HepG2 (cell line): ENCODE results near the gene SLC6A16. TPM values are rescaled to one million over a fixed set of nuclear protein-coding genes. Genes with fewer than 3 reads are reported as not detected.
A peak's percentile ranks its signal among the peaks of the same experiment; 100 is the strongest.

ENCODE experiments used
- ATAC-seq: fragments of 200-7000 bp; cut with Tn5 transposase; 3 replicates; pipeline ENCODE4 v1.9.1; 2020; ENCODE audit warnings: mild to moderate bottlenecking, moderate library complexity
- BruUV-seq: library from RNA; stranded (reverse); fragments of 400-500 nt; replicated peaks from 2 replicates; lab custom pipeline; 2021; lab: Mats Ljungman, UMichigan
- CTCF ChIA-PET: fragments of 300-600 bp; formaldehyde crosslinking; extraction: SDS; loops from one replicate; lab custom pipeline; 2021; ENCODE audit warnings: low total read pairs, inconsistent platforms, low intra/inter-chr PET ratio; lab: Yijun Ruan, JAX
- POLR2A ChIA-PET: fragments of 350-600 bp; sonication (Branson Sonifier 250); formaldehyde crosslinking; loops from one replicate; lab custom pipeline; 2020; ENCODE audit warnings: antibody characterized with exemption, inconsistent platforms; lab: Yijun Ruan, JAX
- DNase-seq: peaks from one replicate; pipeline ENCODE4 v3.0.0-alpha.2; 2015; ENCODE audit warnings: low spot score
- FAIRE-seq: peaks from 3 replicates; lab custom pipeline; 2011; peaks lifted over from hg19 to GRCh38; lab: Jason Lieb, UNC
- H2AFZ ChIP-seq: one replicate; pipeline ENCODE4 v1.6.1; 2011; ENCODE audit warnings: low read length, inconsistent platforms
- H3K27ac ChIP-seq: fragments of 300-600 bp; 3 replicates; pipeline ENCODE4 v1.8.0; 2011; ENCODE audit warnings: mixed run types, mild to moderate bottlenecking, mixed read lengths, low read length, inconsistent platforms; ENCODE audit not compliant: insufficient read depth; ENCODE audit errors: extremely low read length
- H3K27me3 ChIP-seq, 2 experiments: fragments of 200-600 bp in 1 of 2; 2 replicates in 1 of 2; 3 replicates in 1 of 2; pipeline versions ENCODE4 v1.6.0 to v1.8.0; 2011; ENCODE audit warnings: low read length in 2 of 2, mild to moderate bottlenecking in 2 of 2, moderate library complexity in 2 of 2, inconsistent platforms in 1 of 2; ENCODE audit not compliant: insufficient read depth in 2 of 2, control insufficient read depth in 1 of 2
- H3K36me3 ChIP-seq, 2 experiments: fragments of 200-600 bp in 1 of 2; replicated peaks in 1 of 2; 2 replicates in 1 of 2; 3 replicates in 1 of 2; pipeline versions ENCODE4 v1.5.1 to v1.8.0; 2011; ENCODE audit warnings: low read length in 2 of 2, inconsistent platforms in 1 of 2; ENCODE audit not compliant: insufficient read depth in 2 of 2, control insufficient read depth in 1 of 2
- H3K4me1 ChIP-seq: 2 replicates; pipeline ENCODE4 v1.5.1; 2012; ENCODE audit warnings: low read length, inconsistent platforms; ENCODE audit not compliant: insufficient read depth
- H3K4me2 ChIP-seq: 2 replicates; pipeline ENCODE4 v1.6.0; 2011; ENCODE audit warnings: low read depth, low read length, inconsistent platforms
- H3K4me3 ChIP-seq, 3 experiments: fragments of 200-600 bp in 1 of 3; sonication (generic), shearing (Covaris generic) in 1 of 3; replicated peaks in 1 of 3; 2 replicates each; pipeline ENCODE4 v1.5.1; 2011 to 2016; ENCODE audit warnings: low read length in 3 of 3, inconsistent platforms in 2 of 3, low read depth in 2 of 3, mild to moderate bottlenecking in 2 of 3, control low read depth in 1 of 3, mixed read lengths in 1 of 3; ENCODE audit not compliant: insufficient read depth in 1 of 3
- H3K79me2 ChIP-seq: one replicate; pipeline ENCODE4 v1.6.1; 2011; ENCODE audit warnings: low read length, inconsistent platforms; ENCODE audit not compliant: insufficient read depth
- H3K9ac ChIP-seq: 2 replicates; pipeline ENCODE4 v1.6.0; 2011; ENCODE audit warnings: mild to moderate bottlenecking, low read depth, low read length, inconsistent platforms; ENCODE audit not compliant: insufficient read depth
- H3K9me3 ChIP-seq: 2 replicates; pipeline ENCODE4 v1.5.1; 2012; ENCODE audit warnings: mild to moderate bottlenecking, low read length
- H4K20me1 ChIP-seq: 2 replicates; pipeline ENCODE4 v1.6.0; 2011; ENCODE audit warnings: inconsistent platforms, mild to moderate bottlenecking, low read length, moderate library complexity; ENCODE audit not compliant: insufficient read depth
- AHR ChIP-seq: IDR thresholded peaks from 2 replicates; pipeline ENCODE4 v1.6.1; 2018; ENCODE audit warnings: missing genetic modification reagents, missing compliant biosample characterization
- ATRX ChIP-seq: sonication (generic); formaldehyde crosslinking; IDR thresholded peaks from 2 replicates; pipeline ENCODE4 v1.4.0; 2020; ENCODE audit warnings: missing genetic modification reagents, borderline replicate concordance
- ERF ChIP-seq: IDR thresholded peaks from 2 replicates; pipeline ENCODE4 v1.6.1; 2018; ENCODE audit warnings: missing biosample characterization, missing genetic modification reagents
- HHEX ChIP-seq: IDR thresholded peaks from 2 replicates; pipeline ENCODE4 v1.6.1; 2016; ENCODE audit warnings: control low read depth
- HIVEP1 ChIP-seq: sonication (generic); formaldehyde crosslinking; IDR thresholded peaks from 2 replicates; pipeline ENCODE4 v1.4.0; 2020; ENCODE audit warnings: mild to moderate bottlenecking, missing genetic modification reagents
- JUNB ChIP-seq: sonication (generic); formaldehyde crosslinking; IDR thresholded peaks from 2 replicates; pipeline ENCODE4 v1.8.0; 2022; ENCODE audit warnings: missing genetic modification reagents, mild to moderate bottlenecking, borderline replicate concordance
- MAFK ChIP-seq, 2 experiments: IDR thresholded peaks in 1 of 2; conservative IDR thresholded peaks in 1 of 2; 2 replicates each; pipeline ENCODE4 v1.6.1; 2011; ENCODE audit warnings: improper control_type of control experiment in 2 of 2, low read length in 2 of 2
- NCOA1 ChIP-seq: sonication (generic); formaldehyde crosslinking; IDR thresholded peaks from 2 replicates; pipeline ENCODE4 v1.9.0; 2021; ENCODE audit warnings: missing genetic modification reagents
- PITX1 ChIP-seq: sonication (generic); formaldehyde crosslinking; IDR thresholded peaks from 2 replicates; pipeline ENCODE4 v1.5.1; 2020; ENCODE audit warnings: mild to moderate bottlenecking, missing genetic modification reagents
- RFXAP ChIP-seq: sonication (generic); formaldehyde crosslinking; IDR thresholded peaks from 2 replicates; pipeline ENCODE4 v1.4.0; 2020; ENCODE audit warnings: missing genetic modification reagents, borderline replicate concordance
- SALL1 ChIP-seq: sonication (generic); formaldehyde crosslinking; IDR thresholded peaks from 2 replicates; pipeline ENCODE4 v1.8.0; 2022; ENCODE audit warnings: mild to moderate bottlenecking, missing genetic modification reagents
- STAG1 ChIP-seq: sonication (generic); formaldehyde crosslinking; IDR thresholded peaks from 2 replicates; pipeline ENCODE4 v1.4.0; 2020; ENCODE audit warnings: missing genetic modification reagents
- ZNF441 ChIP-seq: sonication (generic); formaldehyde crosslinking; IDR thresholded peaks from 2 replicates; pipeline ENCODE4 v1.7.0; 2021; ENCODE audit warnings: missing genetic modification reagents, borderline replicate concordance
- ZNF543 ChIP-seq: sonication (generic); formaldehyde crosslinking; IDR thresholded peaks from 2 replicates; pipeline ENCODE4 v1.4.0; 2020; ENCODE audit warnings: mild to moderate bottlenecking, missing genetic modification reagents
- ZNF570 ChIP-seq: sonication (generic); formaldehyde crosslinking; IDR thresholded peaks from 2 replicates; pipeline ENCODE4 v1.4.0; 2020; ENCODE audit warnings: mild to moderate bottlenecking, missing genetic modification reagents, borderline replicate concordance
- ZNF672 ChIP-seq: sonication (generic); formaldehyde crosslinking; IDR thresholded peaks from 2 replicates; pipeline ENCODE4 v1.8.1; 2022; ENCODE audit warnings: missing genetic modification reagents
- WGBS: methylation state at CpG from one replicate; pipeline ENCODE4 v1.1.6; 2017; ENCODE audit warnings: low lambda C conversion rate; 5-methylcytosine and 5-hydroxymethylcytosine counted together
- in situ Hi-C: cut with HindIII; loops from 2 replicates; pipeline ENCODE4 v1.10.0; 2017; ENCODE audit warnings: low pct_unique_long_range_greater_than_20kb; ENCODE audit not compliant: extremely low pct_ligation_motif_present
- intact Hi-C: fragments of 100-400 bp; cut with micrococcal nuclease; formaldehyde crosslinking; loops from one replicate; pipeline ENCODE4 v1.10.0; 2022; ENCODE audit not compliant: unreplicated experiment
- polyA plus RNA-seq, 8 experiments: library from polyadenylated mRNA; depleted of rRNA in 3 of 8; stranded (reverse) in 7 of 8; unstranded in 1 of 8; fragments of >200 nt; fragmentation: Illumina TruSeq in 4 of 8; extraction: Trizol in 4 of 8; gene quantifications; 2 replicates each; pipeline versions ENCODE4 v1.2.1 to v1.2.3, GENCODE V29; 2011 to 2016; ENCODE audit warnings: low read depth in 4 of 8, missing spikeins in 1 of 8, mixed read lengths in 1 of 8; ENCODE audit not compliant: insufficient read depth in 1 of 8
- total RNA-seq, 5 experiments: library from RNA; depleted of rRNA; stranded (reverse); fragments of >200 nt; fragmentation: Illumina TruSeq; extraction: Trizol; gene quantifications; 2 replicates each; pipeline ENCODE4 v1.2.3, GENCODE V29; 2016; ENCODE audit warnings: low read depth in 1 of 5
- TF ChIP-seq, protein P1 (sequence below): sonication (generic); formaldehyde crosslinking; IDR thresholded peaks from 2 replicates; pipeline ENCODE4 v1.4.0; 2020; ENCODE audit warnings: missing genetic modification reagents, borderline replicate concordance
- TF ChIP-seq, protein P2 (sequence below): sonication (generic); formaldehyde crosslinking; IDR thresholded peaks from 2 replicates; pipeline ENCODE4 v1.4.0; 2020; ENCODE audit warnings: missing genetic modification reagents, borderline replicate concordance

Gene SLC6A16
- total and polyA plus RNA-seq, 2 of the 13 experiments (the other 11 are each of a cell fraction or from before 2014, with no cell fraction given): 0.07 to 0.18 TPM

DNA sequence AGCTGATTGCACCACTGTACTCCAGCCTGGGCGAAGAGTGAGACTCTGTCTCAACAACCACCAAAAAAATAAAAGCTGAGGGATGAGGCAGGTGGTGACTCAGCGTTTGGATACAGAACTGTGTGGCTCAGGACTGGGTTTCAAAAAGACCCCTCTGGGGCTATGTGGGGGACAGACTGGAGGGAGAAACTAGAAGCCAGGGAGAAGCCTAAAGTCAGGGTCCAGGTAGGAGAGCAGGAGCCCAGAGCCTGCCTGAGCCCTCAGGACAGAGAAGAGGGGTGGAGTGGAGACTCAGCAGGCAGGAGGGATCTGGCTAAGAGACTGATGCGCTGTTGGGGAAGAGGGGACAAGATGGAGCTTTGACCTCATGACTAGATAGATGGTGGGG, 8.4 kb upstream of the SLC6A16 start:
- Histone ChIP-seq H3K4me2 (peak overlapping the region; percentile 23; the same call in 1 of the 2 replicates), H3K9ac (no peak overlapping the region)
- TF ChIP-seq ZNF570 (CRISPR knock-in tag) (no peak), ZNF441 (CRISPR knock-in tag) (no peak), ZNF543 (no peak), HIVEP1 (CRISPR knock-in tag) (no peak), ATRX (CRISPR knock-in tag) (no peak), STAG1 (CRISPR knock-in tag) (no peak), ZNF672 (CRISPR knock-in tag) (no peak), RFXAP (CRISPR knock-in tag) (no peak), HHEX (CRISPR knock-in tag) (no peak), AHR (no peak), NCOA1 (no peak), MAFK (conservative IDR thresholded peaks at IDR 0.05 in 1 of 2, IDR thresholded peaks at IDR 0.05 in 1 of 2; ENCODE audit: low read length in 2 of 2) (no peak), JUNB (CRISPR knock-in tag) (no peak), SALL1 (CRISPR knock-in tag) (no peak), PITX1 (CRISPR knock-in tag) (no peak), ERF (CRISPR knock-in tag) (no peak)
- TF ChIP-seq, protein P1, sequence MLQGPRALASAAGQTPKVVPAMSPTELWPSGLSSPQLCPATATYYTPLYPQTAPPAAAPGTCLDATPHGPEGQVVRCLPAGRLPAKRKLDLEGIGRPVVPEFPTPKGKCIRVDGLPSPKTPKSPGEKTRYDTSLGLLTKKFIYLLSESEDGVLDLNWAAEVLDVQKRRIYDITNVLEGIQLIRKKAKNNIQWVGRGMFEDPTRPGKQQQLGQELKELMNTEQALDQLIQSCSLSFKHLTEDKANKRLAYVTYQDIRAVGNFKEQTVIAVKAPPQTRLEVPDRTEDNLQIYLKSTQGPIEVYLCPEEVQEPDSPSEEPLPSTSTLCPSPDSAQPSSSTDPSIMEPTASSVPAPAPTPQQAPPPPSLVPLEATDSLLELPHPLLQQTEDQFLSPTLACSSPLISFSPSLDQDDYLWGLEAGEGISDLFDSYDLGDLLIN (CRISPR knock-in tag): no peak
- TF ChIP-seq, protein P2, sequence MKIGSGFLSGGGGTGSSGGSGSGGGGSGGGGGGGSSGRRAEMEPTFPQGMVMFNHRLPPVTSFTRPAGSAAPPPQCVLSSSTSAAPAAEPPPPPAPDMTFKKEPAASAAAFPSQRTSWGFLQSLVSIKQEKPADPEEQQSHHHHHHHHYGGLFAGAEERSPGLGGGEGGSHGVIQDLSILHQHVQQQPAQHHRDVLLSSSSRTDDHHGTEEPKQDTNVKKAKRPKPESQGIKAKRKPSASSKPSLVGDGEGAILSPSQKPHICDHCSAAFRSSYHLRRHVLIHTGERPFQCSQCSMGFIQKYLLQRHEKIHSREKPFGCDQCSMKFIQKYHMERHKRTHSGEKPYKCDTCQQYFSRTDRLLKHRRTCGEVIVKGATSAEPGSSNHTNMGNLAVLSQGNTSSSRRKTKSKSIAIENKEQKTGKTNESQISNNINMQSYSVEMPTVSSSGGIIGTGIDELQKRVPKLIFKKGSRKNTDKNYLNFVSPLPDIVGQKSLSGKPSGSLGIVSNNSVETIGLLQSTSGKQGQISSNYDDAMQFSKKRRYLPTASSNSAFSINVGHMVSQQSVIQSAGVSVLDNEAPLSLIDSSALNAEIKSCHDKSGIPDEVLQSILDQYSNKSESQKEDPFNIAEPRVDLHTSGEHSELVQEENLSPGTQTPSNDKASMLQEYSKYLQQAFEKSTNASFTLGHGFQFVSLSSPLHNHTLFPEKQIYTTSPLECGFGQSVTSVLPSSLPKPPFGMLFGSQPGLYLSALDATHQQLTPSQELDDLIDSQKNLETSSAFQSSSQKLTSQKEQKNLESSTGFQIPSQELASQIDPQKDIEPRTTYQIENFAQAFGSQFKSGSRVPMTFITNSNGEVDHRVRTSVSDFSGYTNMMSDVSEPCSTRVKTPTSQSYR (CRISPR knock-in tag): no peak
- TF ChIP-seq, all 625 proteins: peak for 0
- BruUV-seq: no TSS peak
- Histone ChIP-seq H3K79me2 (no peaks in the 10 kb centered on the region), H3K36me3 (no peaks in the 10 kb centered on the region), H3K4me3 (no peak overlapping the region; a peak in 1 of 6 replicates), H4K20me1 (no peaks in the 10 kb centered on the region), H3K9me3 (no peaks in the 10 kb centered on the region), H3K27me3 (no peaks in the 10 kb centered on the region), H2AFZ (no peak overlapping the region), H3K4me1 (peaks cover 35% of the 10 kb centered on the region), H3K27ac (no peak overlapping the region)
- in situ Hi-C loops: no loop called here
- ATAC-seq (no peak), FAIRE-seq (no peak), DNase-seq (no peak)
- ChIA-PET POLR2A (no interaction called here), CTCF (no interaction called here)
- intact Hi-C loops: no loop called here
- 48% methylated on average over 3 of the region's 3 CpGs for WGBS
